ENCODE measurements around the gene MTFMT. TPM values are rescaled to one million over a fixed set of nuclear protein-coding genes. Genes with fewer than 3 reads are reported as not detected.

MTFMT gene
- polyA plus RNA-seq, 1 experiment: 6.4 TPM

GRCh38 chr15:65042776-65043327, 13.4 kb upstream of the MTFMT start:
- TF ChIP-seq CTCF (IDR thresholded peaks at IDR 0.05; ENCODE audit: insufficient read depth, low read depth, low read length): no peak
- Histone ChIP-seq H3K36me3 (ENCODE audit: control insufficient read depth, insufficient read depth, low read length) (no peaks in the 10 kb centered on the region), H3K27me3 (ENCODE audit: control insufficient read depth, insufficient read depth, low read length) (no peaks in the 10 kb centered on the region), H3K4me3 (ENCODE audit: low read depth, low read length) (no peak overlapping the region)
- ChIA-PET POLR2A (no interaction called here), CTCF (interaction anchor here (1.1 to 4.4 kb wide), 6 partner anchors 9 to 312 kb away, joined by 3 to 31 read pairs (median 6); no protein-coding TSS in a partner anchor)
- no peak for DNase-seq (ENCODE audit: low read depth)

GRCh38 chr15:65041787-65042186, 12.3 kb upstream of the MTFMT start:
- H3K4me3 ChIP-seq (ENCODE audit: low read depth, low read length): no peak overlapping the region
- TF ChIP-seq CTCF (IDR thresholded peaks at IDR 0.05; ENCODE audit: insufficient read depth, low read depth, low read length): no peak
- CTCF ChIA-PET: interaction anchor here (1.3 to 4.4 kb wide), 4 partner anchors 7 to 45 kb away, joined by 3 to 31 read pairs (median 18); no protein-coding TSS in a partner anchor
- no peaks in the 10 kb centered on the region for H3K36me3 ChIP-seq (ENCODE audit: control insufficient read depth, insufficient read depth, low read length)
- DNase-seq (ENCODE audit: low read depth): no peak
- no peaks in the 10 kb centered on the region for H3K27me3 ChIP-seq (ENCODE audit: control insufficient read depth, insufficient read depth, low read length)
- POLR2A ChIA-PET: no interaction called here

- POLR2A ChIA-PET: no interaction called here
- H3K27me3 ChIP-seq (ENCODE audit: control insufficient read depth, insufficient read depth, low read length): no peaks in the 10 kb centered on the region
- CTCF ChIA-PET: no interaction called here
- DNase-seq (ENCODE audit: low read depth): no peak
- no peaks in the 10 kb centered on the region for H3K36me3 ChIP-seq (ENCODE audit: control insufficient read depth, insufficient read depth, low read length)
- H3K4me3 ChIP-seq (ENCODE audit: low read depth, low read length): no peak overlapping the region
- no peak for TF ChIP-seq CTCF (IDR thresholded peaks at IDR 0.05; ENCODE audit: insufficient read depth, low read depth, low read length)
Measured at GRCh38 chr15:65040461-65040860, 11.0 kb upstream of the MTFMT start.

- CTCF ChIA-PET: interaction anchor here (1.2 to 2.5 kb wide), 3 partner anchors 38 to 56 kb away, joined by 3 to 7 read pairs (median 3); partner anchors contain the start of gene KBTBD13
- Histone ChIP-seq H3K27me3 (ENCODE audit: control insufficient read depth, insufficient read depth, low read length) (no peaks in the 10 kb centered on the region), H3K4me3 (ENCODE audit: low read depth, low read length) (no peak overlapping the region), H3K36me3 (ENCODE audit: control insufficient read depth, insufficient read depth, low read length) (no peaks in the 10 kb centered on the region)
- POLR2A ChIA-PET: no interaction called here
- no peak for TF ChIP-seq CTCF (IDR thresholded peaks at IDR 0.05; ENCODE audit: insufficient read depth, low read depth, low read length)
- no peak for DNase-seq (ENCODE audit: low read depth)
Measured at GRCh38 chr15:65038836-65039235, 9.4 kb upstream of the MTFMT start.

- no peaks in the 10 kb centered on the region for H3K36me3 ChIP-seq (ENCODE audit: control insufficient read depth, insufficient read depth, low read length)
- no peak for DNase-seq (ENCODE audit: low read depth)
- no peaks in the 10 kb centered on the region for H3K27me3 ChIP-seq (ENCODE audit: control insufficient read depth, insufficient read depth, low read length)
- TF ChIP-seq CTCF (IDR thresholded peaks at IDR 0.05; ENCODE audit: insufficient read depth, low read depth, low read length): no peak
- H3K4me3 ChIP-seq (ENCODE audit: low read depth, low read length): no peak overlapping the region
- POLR2A ChIA-PET: no interaction called here
- CTCF ChIA-PET: interaction anchor here (1.2 to 2.5 kb wide), 2 partner anchors 38 to 57 kb away, joined by 3 to 7 read pairs; partner anchors contain the start of gene KBTBD13
Measured at GRCh38 chr15:65038428-65038827, 9.0 kb upstream of the MTFMT start.

Data from BJ (cell line).